CD4-positive, alpha-beta T cell (primary cell): ENCODE data around the gene DNASE2B. TPM values are rescaled to one million over a fixed set of nuclear protein-coding genes. Genes with fewer than 3 reads are reported as not detected.

Experiments used
- ATAC-seq: fragments of 200-7000 bp; cut with Tn5 transposase; one replicate; pipeline ENCODE4 v1.10.0; 2022; ENCODE audit warnings: mild to moderate bottlenecking; ENCODE audit not compliant: poor library complexity
- CTCF ChIA-PET: fragments of 350-600 bp; sonication (Branson Sonifier 250); formaldehyde crosslinking; loops from one replicate; lab custom pipeline; 2021; ENCODE audit warnings: antibody characterized with exemption, inconsistent platforms; lab: Charles Lee
- POLR2A ChIA-PET: fragments of 350-600 bp; sonication (Branson Sonifier 250); formaldehyde crosslinking; loops from one replicate; lab custom pipeline; 2021; ENCODE audit warnings: antibody characterized with exemption, inconsistent platforms; lab: Charles Lee
- DNase-seq, 14 experiments: peaks; one replicate each; pipeline ENCODE4 v3.0.0-alpha.2; 2013 to 2020; ENCODE audit warnings: mixed read lengths in 2 of 14
- H3K27ac ChIP-seq, 2 donors: one replicate each; pipeline versions ENCODE4 v1.5.1 to v1.7.0; 2013; ENCODE audit warnings: low read length in 2 of 2, low read depth in 1 of 2, mild to moderate bottlenecking in 1 of 2
- H3K27me3 ChIP-seq, 2 experiments: 1 replicate in 1 of 2; 2 replicates in 1 of 2; pipeline versions ENCODE4 v1.6.1 to v1.7.0; 2013; ENCODE audit warnings: low read length in 2 of 2, control low read depth in 1 of 2, mild to moderate bottlenecking in 1 of 2, moderate library complexity in 1 of 2; ENCODE audit not compliant: insufficient read depth in 2 of 2, control insufficient read depth in 1 of 2
- H3K36me3 ChIP-seq: one replicate; pipeline ENCODE4 v1.6.1; 2013; ENCODE audit warnings: low read length, control low read depth; ENCODE audit not compliant: insufficient read depth
- H3K4me1 ChIP-seq: one replicate; pipeline ENCODE4 v1.6.1; 2013; ENCODE audit warnings: low read length, control low read depth; ENCODE audit not compliant: insufficient read depth
- H3K4me3 ChIP-seq: one replicate; pipeline ENCODE4 v1.5.1; 2013; ENCODE audit warnings: mild to moderate bottlenecking, low read length, moderate library complexity
- H3K9me3 ChIP-seq, 2 experiments: 1 replicate in 1 of 2; 2 replicates in 1 of 2; pipeline versions ENCODE4 v1.6.1 to v1.7.0; 2013; ENCODE audit warnings: low read length in 2 of 2, mild to moderate bottlenecking in 2 of 2, control low read depth in 1 of 2, moderate library complexity in 1 of 2; ENCODE audit not compliant: control insufficient read depth in 1 of 2, insufficient read depth in 1 of 2
- H3K27ac Mint-ChIP-seq: one replicate; pipeline ENCODE4 v1.8.0; 2020; ENCODE audit warnings: mixed read lengths
- H3K27me3 Mint-ChIP-seq: one replicate; pipeline ENCODE4 v1.8.0; 2021; ENCODE audit warnings: mixed read lengths
- H3K36me3 Mint-ChIP-seq: one replicate; pipeline ENCODE4 v1.8.0; 2021; ENCODE audit warnings: low read depth, mixed read lengths
- H3K4me1 Mint-ChIP-seq: one replicate; pipeline ENCODE4 v1.8.0; 2021; ENCODE audit warnings: low read depth, mixed read lengths
- H3K4me3 Mint-ChIP-seq: one replicate; pipeline ENCODE4 v1.8.0; 2020; ENCODE audit warnings: mild to moderate bottlenecking, mixed read lengths
- H3K9me3 Mint-ChIP-seq: one replicate; pipeline ENCODE4 v1.8.0; 2020; ENCODE audit warnings: mixed read lengths
- CTCF ChIP-seq: fragments of 200-600 bp; IDR thresholded peaks from one replicate; pipeline ENCODE4 v1.8.0; 2022; ENCODE audit warnings: antibody characterized with exemption, mild to moderate bottlenecking
- intact Hi-C, 2 experiments: fragments of 100-400 bp; cut with DNase I in 1 of 2; cut with micrococcal nuclease in 1 of 2; formaldehyde crosslinking; loops; one replicate each; pipeline versions ENCODE4 v1.15.1 to v1.9.0; 2023 to 2025; cut with DNase I, micrococcal nuclease
- total RNA-seq, 174 experiments: library from RNA in 2 of 174; stranded (reverse) in 2 of 174; gene quantifications; one replicate each; pipeline ENCODE4 v1.2.3 and lab custom pipeline; 2021 to 2026

The DNASE2B gene
- total RNA-seq, 2 experiments from 2014 or later = not detected

DNA sequence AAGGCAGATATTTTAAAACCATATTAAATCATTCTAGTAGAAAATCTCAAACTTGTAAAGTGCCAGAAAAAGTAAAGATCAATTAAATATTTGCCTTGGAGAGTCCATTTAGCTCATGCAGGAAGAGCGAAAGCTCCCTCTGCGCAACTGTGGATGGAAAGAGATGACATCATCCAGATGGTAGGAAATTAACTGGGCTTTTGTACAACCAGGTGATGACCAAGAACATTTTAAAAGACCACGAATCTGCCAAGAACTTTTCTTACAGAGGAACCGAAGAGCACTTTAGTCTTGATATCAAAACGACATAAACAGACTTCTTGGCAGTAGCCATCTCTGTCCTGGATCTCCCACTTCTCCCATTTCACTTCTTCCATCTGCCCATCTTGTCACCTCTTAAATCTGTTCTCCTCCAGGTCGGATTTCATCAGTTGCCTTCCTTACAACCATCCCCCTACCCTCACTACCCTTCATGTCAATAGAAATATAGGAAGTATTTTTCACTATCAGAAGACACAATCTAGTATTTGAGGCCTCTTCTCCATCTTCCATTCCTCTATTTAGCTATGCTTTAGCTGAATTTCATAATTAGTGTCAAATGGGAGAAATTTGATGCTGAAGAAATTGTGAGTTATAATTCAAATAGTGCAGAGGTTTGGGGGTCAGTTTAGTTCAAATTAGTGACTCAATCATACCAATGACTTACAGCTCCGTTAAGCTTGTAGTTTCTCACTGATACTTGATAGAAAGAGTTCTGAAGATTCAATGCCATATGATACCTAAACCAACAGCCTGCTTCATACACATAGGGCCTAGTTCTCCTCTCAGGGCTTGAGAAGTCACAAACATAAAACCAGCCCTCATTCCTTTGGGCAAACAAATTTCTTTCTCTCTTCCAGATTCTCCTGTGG, 22.0 kb upstream of the DNASE2B start:
- no peak for ATAC-seq
- ChIA-PET CTCF (interaction anchor here (0.7 to 1.5 kb wide), 2 partner anchors 10 to 15 kb away, joined by 3 read pairs; no protein-coding TSS in a partner anchor), POLR2A (no interaction called here)
- no peak overlapping the region for H3K27ac ChIP-seq
- no peak for TF ChIP-seq CTCF
- Mint-ChIP-seq H3K9me3 (no peaks in the 10 kb centered on the region), H3K4me3 (no peak overlapping the region), H3K36me3 (no peaks in the 10 kb centered on the region), H3K4me1 (no peaks in the 10 kb centered on the region), H3K27me3 (no peaks in the 10 kb centered on the region), H3K27ac (no peak overlapping the region)
- intact Hi-C loops = no loop called here
- no peaks in the 10 kb centered on the region for H3K4me1 ChIP-seq
- H3K36me3 ChIP-seq = no peaks in the 10 kb centered on the region
- H3K4me3 ChIP-seq = no peak overlapping the region
- no peak for DNase-seq
- H3K27me3 ChIP-seq = no peaks in the 10 kb centered on the region
- no peaks in the 10 kb centered on the region for H3K9me3 ChIP-seq

- Mint-ChIP-seq H3K27ac (no peak overlapping the region), H3K27me3 (no peaks in the 10 kb centered on the region), H3K36me3 (no peaks in the 10 kb centered on the region), H3K4me1 (no peaks in the 10 kb centered on the region), H3K4me3 (no peak overlapping the region), H3K9me3 (no peaks in the 10 kb centered on the region)
- Histone ChIP-seq H3K4me3 (no peak overlapping the region), H3K27ac (no peak overlapping the region), H3K9me3 (no peaks in the 10 kb centered on the region), H3K4me1 (no peaks in the 10 kb centered on the region), H3K27me3 (no peaks in the 10 kb centered on the region), H3K36me3 (no peaks in the 10 kb centered on the region)
- intact Hi-C loops = no loop called here
- ATAC-seq (no peak), DNase-seq (no peak)
- TF ChIP-seq CTCF = no peak
- ChIA-PET CTCF (no interaction called here), POLR2A (no interaction called here)
Observed at GRCh38 chr1:84377480-84378095, 20.7 kb upstream of the DNASE2B start.

GRCh38 chr1:84379138-84379916, 19.0 kb upstream of the DNASE2B start:
- Mint-ChIP-seq H3K27ac (no peak overlapping the region), H3K4me1 (no peaks in the 10 kb centered on the region), H3K27me3 (no peaks in the 10 kb centered on the region), H3K4me3 (no peak overlapping the region), H3K9me3 (no peaks in the 10 kb centered on the region), H3K36me3 (no peaks in the 10 kb centered on the region)
- POLR2A ChIA-PET = no interaction called here
- ATAC-seq (no peak), DNase-seq (no peak)
- no peak overlapping the region for H3K4me3 ChIP-seq
- CTCF ChIA-PET = interaction anchor here (1.2 kb wide), 1 partner anchor 11 kb away, joined by 4 read pairs; no protein-coding TSS in a partner anchor
- no peaks in the 10 kb centered on the region for H3K9me3 ChIP-seq
- intact Hi-C loops = no loop called here
- TF ChIP-seq CTCF = no peak
- no peaks in the 10 kb centered on the region for H3K27me3 ChIP-seq
- no peaks in the 10 kb centered on the region for H3K36me3 ChIP-seq
- H3K27ac ChIP-seq = no peak overlapping the region
- no peaks in the 10 kb centered on the region for H3K4me1 ChIP-seq
